HG03159 (cell line): ENCODE measurements around the gene IL25.
"Not testable (repeated sequence)": the region's sequence is repeated elsewhere in the genome, so short reads cannot be mapped to it uniquely, and the experiment has no call there.

Experiments
- ATAC-seq: cut with Tn5 transposase; IDR thresholded peaks from one replicate; pipeline ENCODE4 v1.9.1; 2021; ENCODE audit warnings: mild to moderate bottlenecking, moderate library complexity; ENCODE audit not compliant: unreplicated experiment

Gene IL25

GRCh38 chr14:23371865-23372264, 744 bp upstream of the IL25 start:
- no peak for ATAC-seq

GRCh38 chr14:23373041-23373440, 432 bp downstream of the IL25 start:
- no peak for ATAC-seq

- no peak for ATAC-seq
Measured at GRCh38 chr14:23375527-23376251, 3.1 kb downstream of the IL25 start.

- ATAC-seq, result no peak
Measured at GRCh38 chr14:23376482-23377197, 4.0 kb downstream of the IL25 start, which contains the start of gene CMTM5. Gene CMTM5, plus strand, starts transcription at chr14:23377046. Its CDS starts 206 bp downstream, at chr14:23377252.

- no peak for ATAC-seq
Measured at GRCh38 chr14:23377198-23377550, 4.6 kb downstream of the IL25 start.

GRCh38 chr14:23377573-23378563, 5.3 kb downstream of the IL25 start:
- no peak for ATAC-seq

GRCh38 chr14:23378612-23379220, 6.1 kb downstream of the IL25 start:
- ATAC-seq, result no peak

- no peak for ATAC-seq
Measured at GRCh38 chr14:23379366-23380196, 7.0 kb downstream of the IL25 start.

GRCh38 chr14:23380197-23380914, 7.7 kb downstream of the IL25 start:
- ATAC-seq, result no peak

- ATAC-seq, result no peak
Measured at GRCh38 chr14:23380976-23381375, 8.4 kb downstream of the IL25 start.

GRCh38 chr14:23381871-23382270, 9.3 kb downstream of the IL25 start:
- ATAC-seq, result no peak

- no peak for ATAC-seq
Measured at GRCh38 chr14:23382276-23382675, 9.7 kb downstream of the IL25 start.

- no peak for ATAC-seq
Measured at GRCh38 chr14:23382731-23383440, 10.3 kb downstream of the IL25 start.

GRCh38 chr14:23384364-23385080, 11.9 kb downstream of the IL25 start:
- no peak for ATAC-seq

GRCh38 chr14:23385244-23385641, 12.6 kb downstream of the IL25 start:
- no peak for ATAC-seq

GRCh38 chr14:23385642-23386265, 13.1 kb downstream of the IL25 start:
- ATAC-seq, result no peak

- ATAC-seq, result not testable (repeated sequence)
Measured at GRCh38 chr14:23386266-23386657, 13.7 kb downstream of the IL25 start.

- ATAC-seq, result no peak
Measured at GRCh38 chr14:23386999-23387398, 14.4 kb downstream of the IL25 start.
